OCI-LY7 (cell line): ENCODE results near the gene RIPOR1. TPM values are rescaled to one million over a fixed set of nuclear protein-coding genes. Genes with fewer than 3 reads are reported as not detected.

Source experiments
- BruUV-seq: library from RNA; stranded (reverse); fragments of 400-500 nt; replicated peaks from 2 replicates; lab custom pipeline; 2021; lab: Mats Ljungman, UMichigan
- CTCF ChIA-PET: fragments of 300-600 bp; sonication (Branson Sonifier 250); formaldehyde crosslinking; loops from one replicate; lab custom pipeline; 2022; ENCODE audit warnings: antibody characterized with exemption; ENCODE audit not compliant: unreplicated experiment; lab: Charles Lee
- POLR2A ChIA-PET: fragments of 300-600 bp; sonication (Branson Sonifier 250); formaldehyde crosslinking; loops from one replicate; lab custom pipeline; 2022; ENCODE audit warnings: antibody characterized with exemption; lab: Charles Lee
- DNase-seq: peaks from one replicate; pipeline ENCODE4 v3.0.0-alpha.2; 2015; ENCODE audit warnings: low spot score
- H2AFZ ChIP-seq: fragments of 200-600 bp; sonication (generic), shearing (Covaris generic); 2 replicates; pipeline ENCODE4 v1.6.1; 2014; ENCODE audit warnings: mild to moderate bottlenecking, antibody characterized with exemption, low read length, moderate library complexity
- H3K27ac ChIP-seq: fragments of 200-600 bp; sonication (generic); 2 replicates; pipeline ENCODE4 v1.5.1; 2014; ENCODE audit warnings: mixed run types, low read depth, mild to moderate bottlenecking, moderate library complexity, low read length, inconsistent platforms; ENCODE audit not compliant: poor library complexity, severe bottlenecking
- H3K36me3 ChIP-seq: fragments of 200-600 bp; sonication (generic); 2 replicates; pipeline ENCODE4 v1.6.1; 2014; ENCODE audit warnings: mild to moderate bottlenecking, antibody characterized with exemption, low read length, moderate library complexity, mixed read lengths; ENCODE audit not compliant: insufficient read depth
- H3K4me1 ChIP-seq: fragments of 200-600 bp; sonication (generic); 2 replicates; pipeline ENCODE4 v1.5.1; 2014; ENCODE audit warnings: mild to moderate bottlenecking, low read length; ENCODE audit not compliant: insufficient read depth, poor library complexity, severe bottlenecking
- H3K4me2 ChIP-seq: fragments of 200-600 bp; sonication (generic); 2 replicates; pipeline ENCODE4 v1.6.1; 2014; ENCODE audit warnings: mild to moderate bottlenecking, low read length
- H3K4me3 ChIP-seq: fragments of 200-600 bp; sonication (generic); 2 replicates; pipeline ENCODE4 v1.5.1; 2014; ENCODE audit warnings: mild to moderate bottlenecking, low read depth, low read length; ENCODE audit not compliant: poor library complexity, severe bottlenecking
- H3K79me2 ChIP-seq: fragments of 200-600 bp; sonication (generic); 2 replicates; pipeline ENCODE4 v1.6.1; 2016; ENCODE audit warnings: low read depth, mild to moderate bottlenecking, low read length, moderate library complexity, mixed read lengths; ENCODE audit not compliant: insufficient read depth
- H3K9me2 ChIP-seq: fragments of 200-600 bp; sonication (generic); 2 replicates; pipeline ENCODE4 v1.6.1; 2016; ENCODE audit warnings: mild to moderate bottlenecking, low read length, mixed read lengths; ENCODE audit not compliant: insufficient read depth
- H3K9me3 ChIP-seq: fragments of 200-600 bp; sonication (generic); 2 replicates; pipeline ENCODE4 v1.6.1; 2014; ENCODE audit warnings: mild to moderate bottlenecking, mixed run types, low read length, mixed read lengths
- H4K20me1 ChIP-seq: fragments of 200-600 bp; sonication (generic); 2 replicates; pipeline ENCODE4 v1.6.1; 2014; ENCODE audit warnings: mild to moderate bottlenecking, antibody characterized with exemption, low read length, moderate library complexity, mixed read lengths; ENCODE audit not compliant: insufficient read depth
- EZH2phosphoT487 ChIP-seq: fragments of 200-600 bp; sonication (generic); IDR thresholded peaks from 2 replicates; pipeline ENCODE4 v1.6.1; 2018; ENCODE audit warnings: low read depth, borderline replicate concordance, mild to moderate bottlenecking, mixed run types, antibody characterized with exemption, low read length, moderate library complexity, mixed read lengths
- intact Hi-C: fragments of 100-400 bp; cut with micrococcal nuclease; formaldehyde crosslinking; loops from one replicate; pipeline ENCODE4 v1.10.0; 2022; ENCODE audit not compliant: unreplicated experiment
- total RNA-seq, 2 experiments: library from RNA; depleted of rRNA in 1 of 2; stranded (reverse); fragments of >200 nt in 1 of 2; shearing (Covaris generic) in 1 of 2; gene quantifications; 2 replicates each; pipeline ENCODE4 v1.2.3, GENCODE V29; 2014 to 2022
- TF ChIP-seq, protein P1 (sequence below): fragments of 200-600 bp; sonication (generic); conservative IDR thresholded peaks from 2 replicates; pipeline ENCODE4 v1.5.1; 2014; ENCODE audit warnings: mild to moderate bottlenecking, antibody characterized with exemption, low read length, moderate library complexity, mixed read lengths

Gene RIPOR1
- total RNA-seq, 2 experiments from 2014 or later, result 9.7 to 40.2 TPM

DNA sequence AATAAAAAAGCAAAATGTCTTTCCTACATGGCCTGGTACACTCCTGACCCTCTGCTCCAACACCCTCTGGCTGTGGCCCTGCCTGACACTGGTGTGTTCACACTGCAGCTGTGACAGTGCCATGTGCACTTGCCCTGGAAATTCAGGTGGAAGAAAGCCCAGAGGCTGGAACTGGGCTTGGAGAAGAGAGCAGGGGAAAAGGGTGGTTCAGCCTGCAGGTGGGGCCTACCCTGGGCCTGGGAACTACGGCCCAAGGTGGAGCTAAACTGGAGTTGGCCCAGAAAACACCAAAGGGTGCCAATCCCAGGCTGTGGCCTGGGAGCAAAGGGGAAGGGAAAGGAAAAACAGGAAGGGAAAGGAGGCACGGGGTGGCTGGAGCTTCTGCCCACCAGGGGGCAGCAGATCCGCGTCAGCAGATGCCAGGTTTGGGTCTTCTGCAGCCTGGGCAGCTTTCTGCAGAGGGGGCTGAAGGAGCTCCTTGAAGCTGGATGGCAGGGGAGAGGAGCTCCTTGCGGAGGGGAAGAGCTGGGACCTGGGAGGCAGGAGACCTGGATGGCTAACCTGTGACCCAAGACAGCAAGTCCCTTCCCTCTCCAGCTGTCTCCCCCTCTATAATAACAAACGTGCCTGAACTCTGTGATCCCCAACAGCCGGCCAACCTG is 18.3 kb downstream of the RIPOR1 start:
- Histone ChIP-seq H3K27ac (peak overlapping the region; percentile 98), H3K9me3 (no peaks in the 10 kb centered on the region), H3K79me2 (peaks cover 40% of the 10 kb centered on the region), H3K9me2 (no peaks in the 10 kb centered on the region), H3K4me1 (peaks cover 96% of the 10 kb centered on the region), H2AFZ (no peak overlapping the region), H4K20me1 (no peaks in the 10 kb centered on the region), H3K4me3 (peak overlapping the region; percentile 64), H3K36me3 (peaks cover 27% of the 10 kb centered on the region; the same call in 1 of the 2 replicates), H3K4me2 (peak overlapping the region; percentile 85)
- peak; percentile 90 for DNase-seq
- CTCF ChIA-PET, result interaction anchor here (0.5 to 3.0 kb wide), 16 partner anchors 9 to 135 kb away, joined by 3 to 43 read pairs (median 6); partner anchors contain the start of genes C16orf86, CARMIL2, CTCF and ENKD1
- BruUV-seq, result TSS peak; percentile 11
- intact Hi-C loops, result loop anchor here (1.0 to 10.0 kb wide), 5 partner anchors 15 to 258 kb away; partner anchors contain the start of genes ACD, CTCF, PARD6A and RANBP10
- POLR2A ChIA-PET, result interaction anchor here (0.7 to 12.9 kb wide), 12 partner anchors 9 to 121 kb away, joined by 3 to 251 read pairs (median 6); partner anchors contain the start of genes ACD, ATP6V0D1, C16orf86 and CARMIL2
- TF ChIP-seq, protein P1, sequence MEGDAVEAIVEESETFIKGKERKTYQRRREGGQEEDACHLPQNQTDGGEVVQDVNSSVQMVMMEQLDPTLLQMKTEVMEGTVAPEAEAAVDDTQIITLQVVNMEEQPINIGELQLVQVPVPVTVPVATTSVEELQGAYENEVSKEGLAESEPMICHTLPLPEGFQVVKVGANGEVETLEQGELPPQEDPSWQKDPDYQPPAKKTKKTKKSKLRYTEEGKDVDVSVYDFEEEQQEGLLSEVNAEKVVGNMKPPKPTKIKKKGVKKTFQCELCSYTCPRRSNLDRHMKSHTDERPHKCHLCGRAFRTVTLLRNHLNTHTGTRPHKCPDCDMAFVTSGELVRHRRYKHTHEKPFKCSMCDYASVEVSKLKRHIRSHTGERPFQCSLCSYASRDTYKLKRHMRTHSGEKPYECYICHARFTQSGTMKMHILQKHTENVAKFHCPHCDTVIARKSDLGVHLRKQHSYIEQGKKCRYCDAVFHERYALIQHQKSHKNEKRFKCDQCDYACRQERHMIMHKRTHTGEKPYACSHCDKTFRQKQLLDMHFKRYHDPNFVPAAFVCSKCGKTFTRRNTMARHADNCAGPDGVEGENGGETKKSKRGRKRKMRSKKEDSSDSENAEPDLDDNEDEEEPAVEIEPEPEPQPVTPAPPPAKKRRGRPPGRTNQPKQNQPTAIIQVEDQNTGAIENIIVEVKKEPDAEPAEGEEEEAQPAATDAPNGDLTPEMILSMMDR, result peak; percentile 97
- TF ChIP-seq EZH2phosphoT487, result no peak

- H3K36me3 ChIP-seq, result peaks cover 26% of the 10 kb centered on the region; the same call in 1 of the 2 replicates
- intact Hi-C loops, result loop anchor here (1.0 to 10.0 kb wide), 5 partner anchors 15 to 257 kb away; partner anchors contain the start of genes ACD, CTCF, PARD6A and RANBP10
- H2AFZ ChIP-seq, result no peak overlapping the region
- ChIA-PET CTCF (interaction anchor here (0.6 to 3.0 kb wide), 17 partner anchors 8 to 134 kb away, joined by 3 to 43 read pairs (median 5); partner anchors contain the start of genes C16orf86, CARMIL2, CTCF and ENKD1), POLR2A (interaction anchor here (0.5 to 12.9 kb wide), 17 partner anchors 8 to 120 kb away, joined by 3 to 251 read pairs (median 4); partner anchors contain the start of genes ACD, ATP6V0D1, C16orf86 and CARMIL2)
- peak overlapping the region; percentile 85 for H3K4me2 ChIP-seq
- no peaks in the 10 kb centered on the region for H3K9me2 ChIP-seq
- H3K27ac ChIP-seq, result peak overlapping the region; percentile 98
- H3K4me3 ChIP-seq, result peak overlapping the region; percentile 64
- TF ChIP-seq, protein P1, result no peak
- no peak for TF ChIP-seq EZH2phosphoT487
- peaks cover 46% of the 10 kb centered on the region for H3K79me2 ChIP-seq
- H3K4me1 ChIP-seq, result peaks cover 98% of the 10 kb centered on the region
- no peaks in the 10 kb centered on the region for H3K9me3 ChIP-seq
- H4K20me1 ChIP-seq, result no peaks in the 10 kb centered on the region
- no TSS peak for BruUV-seq
- peak; percentile 99 for DNase-seq
Observed at GRCh38 chr16:67547423-67548264, 19.0 kb downstream of the RIPOR1 start.
